Hepatocyte (in vitro differentiated cells): ENCODE results near the gene FFAR3. TPM values are rescaled to one million over a fixed set of nuclear protein-coding genes. Genes with fewer than 3 reads are reported as not detected.
"Not testable (repeated sequence)": the region's sequence is repeated elsewhere in the genome, so short reads cannot be mapped to it uniquely, and the experiment has no call there.

Experiments used
- DNase-seq: peaks from one replicate; pipeline ENCODE4 v3.0.0-alpha.2; 2016; ENCODE audit warnings: low spot score
- H2AFZ ChIP-seq: fragments of 200-600 bp; sonication (generic); 2 replicates; pipeline ENCODE4 v1.6.0; 2016; ENCODE audit warnings: antibody characterized with exemption, mild to moderate bottlenecking
- H3K27ac ChIP-seq: fragments of 200-600 bp; sonication (generic); 2 replicates; pipeline ENCODE4 v1.5.1; 2016; ENCODE audit warnings: mild to moderate bottlenecking
- H3K27me3 ChIP-seq: fragments of 200-600 bp; sonication (generic); 2 replicates; pipeline ENCODE4 v1.6.1; 2016
- H3K36me3 ChIP-seq: fragments of 200-600 bp; sonication (generic); replicated peaks from 2 replicates; pipeline ENCODE4 v1.5.1; 2016; ENCODE audit warnings: low read depth; ENCODE audit not compliant: insufficient read depth
- H3K4me1 ChIP-seq: fragments of 200-600 bp; sonication (generic); 2 replicates; pipeline ENCODE4 v1.5.1; 2016; ENCODE audit warnings: mild to moderate bottlenecking, moderate library complexity; ENCODE audit not compliant: insufficient read depth
- H3K4me2 ChIP-seq: fragments of 200-600 bp; sonication (generic); 2 replicates; pipeline ENCODE4 v1.6.0; 2016
- H3K4me3 ChIP-seq: fragments of 200-600 bp; sonication (generic); 2 replicates; pipeline ENCODE4 v1.5.1; 2016; ENCODE audit warnings: mild to moderate bottlenecking
- H3K79me2 ChIP-seq: fragments of 200-600 bp; sonication (generic); 2 replicates; pipeline ENCODE4 v1.6.0; 2017; ENCODE audit warnings: mild to moderate bottlenecking
- H3K9me2 ChIP-seq: fragments of 200-600 bp; sonication (generic); replicated peaks from 2 replicates; pipeline ENCODE4 v1.6.0; 2017; ENCODE audit warnings: mild to moderate bottlenecking; ENCODE audit not compliant: insufficient read depth
- H3K9me3 ChIP-seq: fragments of 200-600 bp; sonication (generic); 2 replicates; pipeline ENCODE4 v1.5.1; 2016; ENCODE audit warnings: low read depth, mild to moderate bottlenecking
- H4K20me1 ChIP-seq: fragments of 200-600 bp; sonication (generic); 2 replicates; pipeline ENCODE4 v1.6.0; 2016; ENCODE audit warnings: mild to moderate bottlenecking; ENCODE audit not compliant: insufficient read depth, poor library complexity, severe bottlenecking
- CTCF ChIP-seq: fragments of 200-600 bp; sonication (generic); IDR thresholded peaks from 2 replicates; pipeline ENCODE4 v1.5.1; 2016; ENCODE audit warnings: antibody characterized with exemption, mild to moderate bottlenecking; ENCODE audit not compliant: poor library complexity
- EZH2 ChIP-seq: fragments of 200-600 bp; sonication (generic); IDR thresholded peaks from 2 replicates; pipeline ENCODE4 v1.6.1; 2016; ENCODE audit warnings: antibody characterized with exemption, mild to moderate bottlenecking, borderline replicate concordance
- EZH2phosphoT487 ChIP-seq: fragments of 200-600 bp; sonication (generic); IDR thresholded peaks from one replicate; pipeline ENCODE4 v1.6.1; 2018; ENCODE audit warnings: antibody characterized with exemption, mild to moderate bottlenecking, low read depth, moderate library complexity; ENCODE audit not compliant: unreplicated experiment, severe bottlenecking
- WGBS: methylation state at CpG from one replicate; pipeline ENCODE4 v1.1.6; 2016; ENCODE audit warnings: low lambda C conversion rate; ENCODE audit errors: missing lambda C conversion rate; 5-methylcytosine and 5-hydroxymethylcytosine counted together
- polyA plus RNA-seq: library from polyadenylated mRNA; unstranded; fragments of >200 nt; fragmentation: Nextera tagmentation; extraction: Ambion mirVana; gene quantifications from 2 replicates; pipeline ENCODE4 v1.2.1, GENCODE V29; 2016
- total RNA-seq: library from RNA; depleted of rRNA; stranded (reverse); fragments of >200 nt; gene quantifications from 2 replicates; pipeline ENCODE4 v1.2.3, GENCODE V29; 2014

The FFAR3 gene
- total and polyA plus RNA-seq, 2 experiments from 2014 or later: 0.80 TPM; not detected in 1

- Histone ChIP-seq H3K27ac (no peak within 1 kb of the TSS), H3K9me2 (no peaks in the 10 kb centered on the region), H2AFZ (no peak within 1 kb of the TSS), H3K4me1 (no peaks in the 10 kb centered on the region), H3K79me2 (no peaks in the 10 kb centered on the region), H3K36me3 (no peaks in the 10 kb centered on the region), H3K4me3 (no peak within 1 kb of the TSS), H3K27me3 (no peaks in the 10 kb centered on the region), H3K4me2 (no peak within 1 kb of the TSS), H3K9me3 (no peaks in the 10 kb centered on the region), H4K20me1 (no peaks in the 10 kb centered on the region)
- DNase-seq: no peak
- WGBS: 88% methylated on average over 6 of the region's 8 CpGs
- no peak for TF ChIP-seq EZH2phosphoT487
- no peak for TF ChIP-seq EZH2
- no peak for TF ChIP-seq CTCF
Observed at GRCh38 chr19:35370722-35371121, 12.5 kb downstream of the FFAR3 start, which contains the start of gene GPR42. GPR42 (plus strand) TSS chr19:35371068; CDS start chr19:35371360, 292 bp downstream.

GRCh38 chr19:35373492-35373891 is 15.2 kb downstream of the FFAR3 start:
- Histone ChIP-seq H3K4me2 (no peak overlapping the region), H3K79me2 (no peaks in the 10 kb centered on the region), H3K27ac (no peak overlapping the region), H3K36me3 (no peaks in the 10 kb centered on the region), H2AFZ (no peak overlapping the region), H3K4me3 (no peak overlapping the region), H4K20me1 (no peaks in the 10 kb centered on the region), H3K9me3 (no peaks in the 10 kb centered on the region), H3K27me3 (no peaks in the 10 kb centered on the region), H3K4me1 (no peaks in the 10 kb centered on the region), H3K9me2 (no peaks in the 10 kb centered on the region)
- WGBS: 78% methylated on average over 7 of the region's 7 CpGs
- TF ChIP-seq CTCF: no peak
- TF ChIP-seq EZH2phosphoT487: no peak
- TF ChIP-seq EZH2: no peak
- DNase-seq: no peak

GRCh38 chr19:35374031-35374430 is 15.8 kb downstream of the FFAR3 start:
- H3K79me2 ChIP-seq, H3K4me2 ChIP-seq: not testable (repeated sequence)

DNA sequence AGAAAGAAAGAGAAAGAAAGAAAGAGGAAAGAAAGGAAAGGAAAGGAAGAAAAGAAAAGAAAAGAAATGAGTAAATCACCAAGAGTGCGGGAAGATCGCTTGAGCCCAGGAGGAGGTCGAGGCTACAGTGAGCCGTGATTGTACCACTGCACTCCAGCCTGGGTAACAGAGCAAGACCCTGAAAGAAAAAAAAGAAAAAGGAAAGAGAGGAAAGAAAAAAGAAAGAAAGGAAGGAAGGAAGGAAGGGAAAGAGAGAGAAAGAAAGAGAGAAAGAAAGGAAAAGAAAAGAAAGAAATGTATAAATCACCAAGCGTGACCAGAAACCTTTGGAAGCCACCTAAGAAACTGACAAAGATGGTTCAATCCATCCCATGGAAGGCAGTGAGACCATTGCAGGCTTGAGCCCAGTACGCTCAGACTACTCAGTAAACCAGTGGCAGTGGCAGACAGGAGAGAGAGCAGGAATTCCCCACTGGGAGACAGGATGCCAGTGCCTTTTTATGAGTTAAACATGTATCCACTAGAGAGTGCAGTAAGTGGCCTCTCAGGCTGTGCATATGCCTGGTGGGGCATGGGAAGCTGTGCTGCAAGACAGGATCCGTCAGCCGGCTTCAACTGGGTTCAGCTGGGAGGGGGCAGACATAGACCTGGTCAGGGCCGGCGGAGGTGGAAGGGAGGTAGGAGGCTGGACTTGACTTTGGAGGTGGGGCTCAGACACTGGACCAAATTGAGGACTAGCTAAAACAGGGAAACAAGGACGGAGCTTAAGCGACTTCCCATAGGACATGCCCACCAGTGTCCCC is 17.4 kb downstream of the FFAR3 start:
- Histone ChIP-seq H3K79me2 (no peaks in the 10 kb centered on the region), H3K9me2 (no peaks in the 10 kb centered on the region), H3K4me3 (no peak overlapping the region), H3K27me3 (no peaks in the 10 kb centered on the region), H3K27ac (no peak overlapping the region), H4K20me1 (no peaks in the 10 kb centered on the region), H3K4me2 (no peak overlapping the region), H3K4me1 (peaks cover 8% of the 10 kb centered on the region), H2AFZ (no peak overlapping the region), H3K9me3 (no peaks in the 10 kb centered on the region), H3K36me3 (no peaks in the 10 kb centered on the region)
- WGBS: 87% methylated on average over 12 of the region's 12 CpGs
- DNase-seq: no peak
- TF ChIP-seq EZH2phosphoT487: no peak
- no peak for TF ChIP-seq EZH2
- TF ChIP-seq CTCF: no peak

More at GRCh38 chr19:35374031-35374430, 15.8 kb downstream of the FFAR3 start:
- H2AFZ ChIP-seq, H3K4me3 ChIP-seq, H3K9me2 ChIP-seq, H3K27ac ChIP-seq, H4K20me1 ChIP-seq, H3K27me3 ChIP-seq, H3K9me3 ChIP-seq, H3K4me1 ChIP-seq, H3K36me3 ChIP-seq, DNase-seq: not testable (repeated sequence)
